ENCODE measurements around the gene MEDAG.
"Not testable (repeated sequence)": the region's sequence is repeated elsewhere in the genome, so short reads cannot be mapped to it uniquely, and the experiment has no call there.

MEDAG gene

DNA sequence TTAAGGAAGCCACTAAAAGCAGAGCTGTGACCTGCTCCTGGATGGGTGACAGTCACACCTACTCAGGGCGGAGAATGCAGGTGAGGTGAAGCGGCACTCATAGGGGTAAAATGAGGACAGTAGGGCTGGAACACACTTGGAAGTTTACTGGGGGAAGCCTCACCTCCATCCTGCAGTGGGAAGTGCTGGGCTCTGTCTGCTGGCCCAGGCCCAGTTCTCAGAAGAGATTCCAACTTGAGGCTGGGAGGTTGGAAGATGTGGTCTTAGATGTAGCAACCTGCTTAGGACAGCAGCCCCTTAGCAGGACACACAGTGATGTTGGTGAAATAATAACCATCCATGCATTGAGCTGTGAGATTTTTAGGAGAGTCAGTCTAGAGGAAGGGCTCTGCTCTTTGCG lies 4.6 kb downstream of the MEDAG start:
- no peak for DNase-seq

DNA sequence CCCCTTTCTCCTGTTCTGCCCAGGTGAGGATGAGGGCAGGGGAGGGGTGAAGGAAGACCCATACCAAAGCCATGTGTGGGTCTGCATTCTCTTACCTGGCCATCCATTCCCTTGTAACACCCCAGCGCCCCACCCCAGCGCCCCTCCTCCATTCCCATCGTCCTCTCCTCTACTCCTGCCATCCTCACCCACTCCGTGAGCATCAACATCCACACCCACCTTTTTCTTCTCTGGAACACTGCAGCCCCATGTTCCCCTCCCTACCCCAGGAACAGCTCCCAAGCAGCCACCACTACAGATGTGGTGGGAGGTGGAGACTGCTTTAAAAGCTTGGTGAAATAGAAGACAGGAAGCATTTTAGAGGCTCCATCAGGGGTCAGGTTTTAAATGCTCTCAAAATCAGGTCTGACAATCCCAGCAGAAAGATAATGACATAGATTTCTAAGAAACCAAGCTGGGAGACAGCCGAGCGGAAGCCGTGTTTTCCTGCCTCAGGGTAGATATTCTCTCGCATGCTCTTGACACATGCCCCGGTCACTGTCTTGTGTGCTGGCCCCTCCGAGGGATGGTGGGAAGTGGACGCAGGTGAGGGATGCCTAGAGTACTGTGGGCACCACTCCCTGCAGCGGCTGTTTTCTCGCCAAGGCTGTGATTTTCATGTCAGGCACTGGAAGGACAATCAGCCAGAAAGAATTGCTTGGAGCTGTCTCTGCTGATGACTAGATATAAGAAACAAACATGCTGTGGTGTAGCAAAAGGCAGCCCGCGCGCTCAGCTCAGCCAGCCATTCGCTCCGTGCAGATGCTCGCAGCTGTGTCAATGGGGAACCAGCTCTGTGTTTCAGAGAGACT lies 9.8 kb downstream of the MEDAG start:
- DNase-seq, result no peak

DNA sequence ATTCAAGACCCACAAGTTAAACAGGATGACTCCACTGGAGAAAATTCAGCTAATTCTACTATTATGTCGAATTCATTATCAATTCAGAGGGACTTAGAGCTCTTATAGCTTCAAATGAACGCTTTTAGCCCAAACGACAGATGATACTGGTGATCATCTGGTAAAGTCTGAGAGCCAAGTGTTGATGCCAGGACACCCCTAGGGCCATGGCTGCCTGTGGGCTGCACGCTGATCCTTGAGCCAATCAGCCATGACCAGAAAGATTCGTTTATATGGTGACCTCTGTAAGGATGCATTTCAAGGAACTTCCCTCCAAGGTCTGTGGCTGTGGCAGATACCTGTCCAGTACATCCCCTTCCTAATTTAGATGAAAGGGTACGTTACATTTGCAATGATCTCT lies 10.9 kb downstream of the MEDAG start:
- DNase-seq, result no peak

DNA sequence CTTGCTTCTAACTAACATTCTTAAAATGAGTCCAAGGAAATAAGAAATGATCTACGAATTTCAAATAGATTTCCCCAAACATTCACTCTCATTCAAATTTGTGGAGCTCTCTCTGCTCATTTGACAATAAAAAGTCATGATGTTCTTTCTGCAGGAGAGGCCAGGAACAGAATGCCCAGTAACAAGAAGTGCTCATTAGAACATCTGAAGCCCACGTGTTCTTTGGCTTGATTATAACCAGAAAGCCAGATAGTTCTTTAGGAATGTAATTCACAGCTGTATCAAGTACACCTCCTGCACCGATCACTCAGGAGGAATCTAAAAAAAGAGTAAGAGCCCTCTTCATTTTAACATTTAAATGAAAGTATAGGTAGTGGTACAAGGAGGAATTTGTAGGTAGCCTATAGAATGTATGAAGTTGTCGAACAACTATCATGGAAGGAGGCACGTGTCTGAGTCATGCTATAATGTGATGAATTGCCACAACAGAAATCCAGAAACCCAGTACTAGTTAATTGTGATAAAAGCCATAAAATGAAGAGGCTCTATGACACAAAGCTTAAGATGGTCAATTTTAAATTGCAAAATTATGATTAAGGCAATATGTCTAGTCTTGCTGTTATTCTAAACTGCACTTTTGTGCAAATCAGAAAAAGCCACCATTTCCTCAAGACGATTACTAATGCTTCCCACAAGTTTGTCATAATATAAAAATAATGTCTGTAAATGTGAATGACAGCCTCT lies 12.8 kb downstream of the MEDAG start:
- no peak for DNase-seq

DNA sequence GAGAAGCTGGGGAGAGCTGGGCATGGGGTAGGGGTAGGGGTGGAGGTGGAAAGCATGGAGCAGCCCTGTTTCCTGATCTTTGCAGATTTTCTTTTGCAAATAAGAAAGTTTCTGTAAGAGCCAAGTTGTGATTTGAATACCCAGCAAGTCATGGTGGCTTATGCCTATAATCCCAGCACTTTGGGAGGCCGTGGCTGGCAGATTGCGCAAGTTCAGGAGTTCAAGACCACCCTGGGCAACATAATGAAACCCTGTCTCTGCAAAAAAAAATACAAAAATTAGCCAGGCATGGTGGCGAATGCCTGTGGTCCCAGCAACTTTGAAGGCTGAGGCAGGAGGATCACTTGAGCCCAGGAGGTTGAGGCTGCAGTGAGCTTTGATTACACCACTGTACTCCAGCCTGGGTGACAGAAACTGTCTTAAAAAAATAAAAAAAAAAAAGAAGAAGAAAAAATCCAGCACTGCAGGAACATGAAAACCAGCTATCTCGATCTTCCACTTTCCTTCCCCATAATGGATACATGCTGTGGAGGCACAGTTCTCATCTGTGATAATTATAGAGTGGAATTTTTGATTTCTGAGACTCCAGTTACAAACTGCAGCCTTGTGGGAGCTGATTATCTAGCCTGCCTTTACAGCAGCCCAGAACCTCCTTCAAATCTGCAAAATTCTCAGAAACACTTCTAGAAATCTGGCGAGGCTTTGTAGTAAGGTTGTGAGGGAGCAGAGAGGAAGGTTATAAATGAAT lies 14.3 kb downstream of the MEDAG start:
- no peak for DNase-seq

DNA sequence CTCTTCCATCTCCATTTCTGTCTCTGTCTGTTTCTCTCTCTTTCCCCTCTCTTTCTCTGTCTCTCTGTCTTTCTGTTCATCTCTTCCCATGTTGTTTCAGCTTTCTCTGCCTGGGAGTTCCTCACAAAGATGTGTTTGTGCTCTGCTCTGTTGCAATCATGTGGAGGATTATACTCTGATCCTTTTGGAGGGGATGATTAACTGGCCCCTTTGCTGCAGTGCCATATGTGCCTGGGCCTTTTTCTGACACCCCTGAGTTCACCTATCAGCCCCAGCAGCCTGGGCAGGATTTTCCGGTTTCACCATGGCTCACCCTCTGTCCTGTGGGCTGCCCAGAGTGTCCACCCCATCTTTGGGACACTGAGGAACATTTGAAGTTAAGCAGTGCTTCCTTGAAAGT lies 17.3 kb downstream of the MEDAG start:
- DNase-seq, result no peak

DNA sequence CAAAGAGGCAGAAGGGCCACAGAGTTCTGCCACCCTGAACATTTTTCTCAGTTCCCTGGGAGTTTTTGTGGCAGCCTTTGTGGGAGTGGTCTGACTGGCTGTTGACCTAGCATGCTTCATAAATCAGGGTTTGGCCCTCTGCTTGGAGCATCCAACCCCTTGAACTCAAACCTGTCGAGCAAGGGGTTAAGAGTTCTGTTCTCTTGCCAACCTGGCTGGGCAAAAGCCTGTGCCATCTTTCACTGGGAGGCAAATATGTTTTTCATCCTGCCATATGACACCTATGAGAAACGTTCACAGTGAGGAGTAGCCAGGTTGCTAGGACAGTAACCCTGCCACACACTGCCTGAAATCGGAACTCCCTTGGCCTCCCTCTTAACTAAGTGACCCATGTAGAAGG lies 18.6 kb downstream of the MEDAG start:
- no peak for DNase-seq

DNA sequence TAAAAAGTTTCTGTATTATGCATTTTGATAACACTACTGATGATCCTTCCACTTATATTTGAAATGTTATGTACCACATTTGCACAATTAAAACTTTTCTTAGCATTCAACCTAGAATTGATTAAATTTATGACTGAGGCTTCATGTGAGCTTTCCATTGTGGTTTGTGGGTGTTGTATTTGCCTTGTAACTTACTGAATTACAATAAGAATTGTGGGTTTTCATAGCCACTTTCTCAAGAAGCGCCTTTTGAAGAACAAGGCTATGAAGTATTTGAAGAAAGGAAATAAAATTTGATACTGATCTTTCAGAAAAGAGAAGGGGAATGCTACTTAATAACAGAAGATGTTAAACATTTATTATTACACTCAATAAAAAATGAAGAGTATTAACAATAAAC lies 19.4 kb downstream of the MEDAG start:
- DNase-seq, result no peak

DNA sequence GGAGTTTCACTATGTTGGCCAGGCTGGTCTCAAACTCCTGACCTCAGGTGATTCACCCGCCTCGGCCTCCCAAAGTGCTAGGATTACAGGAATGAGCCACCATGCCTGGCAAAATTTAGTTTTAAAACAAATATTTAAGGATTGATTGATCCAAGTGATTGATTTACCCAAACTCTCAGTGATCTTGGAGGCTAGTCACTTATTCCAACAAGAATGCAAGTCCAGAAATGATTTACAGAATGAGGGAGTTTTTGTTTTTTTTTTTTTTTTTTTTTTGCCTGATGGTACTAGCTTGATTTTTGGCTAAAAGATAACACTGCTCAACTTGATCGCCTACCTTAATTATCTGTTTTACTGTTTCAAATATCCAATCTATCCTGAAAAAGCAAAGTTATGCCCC lies 20.7 kb downstream of the MEDAG start:
- DNase-seq, result no peak

DNA sequence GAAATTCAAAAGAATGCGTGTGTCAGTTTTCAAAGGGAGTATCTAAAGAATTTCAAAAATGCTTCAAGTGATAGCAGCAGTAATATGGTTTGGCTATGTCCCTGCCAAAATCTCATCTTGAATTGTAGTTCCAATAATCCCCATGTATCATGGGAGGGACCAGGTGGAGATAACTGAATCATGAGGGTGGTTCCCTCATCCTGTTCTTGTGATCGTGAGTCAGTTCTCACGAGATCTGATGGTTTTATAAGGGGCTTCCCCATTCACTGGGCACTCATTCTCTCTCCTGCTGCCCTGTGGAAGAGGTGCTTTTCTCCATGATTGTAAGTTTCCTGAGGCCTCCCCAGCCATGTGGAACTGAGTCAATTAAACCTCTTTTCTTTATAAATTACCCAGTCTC lies 21.1 kb downstream of the MEDAG start:
- DNase-seq, result not testable (repeated sequence)

DNA sequence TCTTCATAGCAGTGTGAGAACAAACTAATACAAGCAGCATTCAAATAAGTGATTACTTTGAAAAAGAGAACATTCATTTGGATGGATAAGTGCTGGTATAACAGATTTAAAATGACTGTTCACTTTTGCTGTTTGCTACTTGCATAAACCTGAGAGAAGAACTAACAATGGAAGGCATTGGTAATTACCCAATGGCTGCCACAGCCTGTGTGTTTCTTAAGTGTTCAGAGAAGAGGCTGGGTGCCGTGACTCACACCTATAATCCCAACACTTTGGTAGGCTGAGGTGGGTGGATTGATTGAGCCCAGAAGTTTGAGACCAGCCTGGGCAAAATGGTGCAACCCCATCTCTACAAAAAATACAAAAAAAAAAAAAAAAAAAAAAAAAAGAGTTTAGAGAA lies 21.5 kb downstream of the MEDAG start:
- DNase-seq, result no peak

DNA sequence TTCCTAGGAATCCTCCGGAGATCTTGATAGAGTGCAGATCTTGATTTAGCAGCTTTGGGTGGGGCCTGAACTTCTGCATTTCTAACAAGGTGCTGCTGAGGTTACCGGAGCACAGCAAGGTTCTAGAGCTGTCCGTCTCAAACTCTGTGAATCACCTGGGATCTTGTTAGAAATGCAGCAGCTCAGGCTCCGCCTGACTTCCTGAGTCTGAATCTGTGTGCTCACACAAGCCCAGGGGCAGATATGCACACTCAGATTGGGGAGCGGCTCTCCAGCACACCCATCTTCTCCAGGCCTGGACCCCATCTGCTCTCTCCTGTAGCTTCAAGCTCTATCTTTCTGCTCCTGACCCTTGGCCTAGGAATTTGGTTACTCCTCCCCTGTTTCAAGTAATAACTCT lies 22.9 kb downstream of the MEDAG start:
- no peak for DNase-seq

DNA sequence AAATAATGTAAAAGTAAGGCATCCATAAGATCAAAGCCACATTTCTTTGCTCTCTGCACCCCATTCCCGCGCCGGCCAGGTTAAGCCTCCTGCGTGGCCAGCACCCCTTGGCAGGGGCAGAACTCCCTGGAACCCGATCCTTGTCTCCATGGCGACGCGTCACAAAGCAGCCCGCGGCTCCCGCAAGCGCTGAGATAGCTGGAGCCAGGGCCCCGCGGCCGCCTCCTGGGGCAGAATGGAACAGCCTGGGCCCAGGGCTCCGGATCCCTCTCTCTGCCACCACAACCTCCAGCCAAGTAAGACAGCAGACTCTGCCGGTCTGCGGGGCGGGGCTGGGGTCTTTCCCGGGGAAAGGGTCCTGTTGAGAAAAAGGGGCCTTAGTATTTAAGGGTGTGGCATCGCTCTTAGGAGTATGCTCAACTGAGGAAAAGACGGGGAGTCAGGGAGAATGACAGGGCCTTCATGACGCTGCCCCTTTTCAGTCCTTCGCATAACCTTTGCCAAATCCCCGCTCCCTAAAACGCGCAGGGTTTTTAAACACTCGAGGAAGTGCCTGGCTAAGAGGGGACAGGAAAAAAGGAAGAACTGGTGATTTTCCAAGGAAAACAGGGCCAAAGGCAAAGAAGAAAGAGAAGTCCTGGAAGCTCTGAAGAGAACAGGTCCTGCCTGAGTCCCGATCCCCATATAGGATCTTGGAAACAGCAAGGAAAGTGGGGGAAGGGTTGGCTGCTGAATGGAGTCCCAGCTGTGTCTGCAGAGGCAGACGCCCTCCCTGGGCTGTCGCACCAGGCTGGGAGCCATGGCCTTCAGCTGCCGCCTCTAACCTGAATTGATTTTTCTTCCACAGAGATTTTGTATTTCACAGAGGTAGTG lies 26.6 kb downstream of the MEDAG start, which contains the start of gene TEX26:
Gene TEX26, plus strand, starts transcription at position 176 of the 873 bp plus-strand sequence. Its CDS starts 60 bp downstream, at position 236.
- DNase-seq, result no peak

DNA sequence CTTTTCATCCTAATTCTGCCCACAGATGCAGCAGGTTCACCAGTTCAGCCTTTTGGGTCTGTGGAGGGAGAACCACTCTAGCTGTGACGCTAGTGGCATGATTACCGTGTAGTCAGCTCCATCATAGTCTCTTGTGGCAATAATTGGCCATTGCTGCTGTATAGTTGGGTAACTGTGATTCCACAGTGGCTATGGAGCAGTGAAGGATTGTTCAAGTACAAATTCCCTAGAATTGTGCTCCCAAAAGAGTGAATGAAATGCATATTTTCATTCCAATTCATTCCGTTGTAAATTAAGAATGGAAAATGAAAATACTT lies 27.2 kb downstream of the MEDAG start:
- no peak for DNase-seq

DNA sequence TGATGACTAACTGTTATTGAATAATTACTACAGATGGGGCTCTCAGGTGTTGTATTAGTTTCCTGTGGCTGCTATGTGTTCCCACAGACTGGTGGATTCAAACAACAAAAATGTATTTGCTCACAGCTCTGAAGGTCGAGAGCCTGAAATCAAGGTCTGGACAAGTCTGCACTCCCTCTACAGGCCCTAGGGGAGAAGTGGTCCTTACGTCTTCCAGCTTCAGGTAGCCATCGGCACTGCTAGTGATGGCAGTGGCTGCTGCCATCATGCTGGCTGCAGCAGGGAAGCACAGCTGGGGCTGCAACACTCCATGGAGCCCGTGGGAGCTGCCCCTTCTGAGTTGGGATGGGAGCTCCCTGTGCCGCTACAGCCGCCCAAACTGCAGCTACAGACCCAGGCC lies 28.3 kb downstream of the MEDAG start:
- no peak for DNase-seq

DNA sequence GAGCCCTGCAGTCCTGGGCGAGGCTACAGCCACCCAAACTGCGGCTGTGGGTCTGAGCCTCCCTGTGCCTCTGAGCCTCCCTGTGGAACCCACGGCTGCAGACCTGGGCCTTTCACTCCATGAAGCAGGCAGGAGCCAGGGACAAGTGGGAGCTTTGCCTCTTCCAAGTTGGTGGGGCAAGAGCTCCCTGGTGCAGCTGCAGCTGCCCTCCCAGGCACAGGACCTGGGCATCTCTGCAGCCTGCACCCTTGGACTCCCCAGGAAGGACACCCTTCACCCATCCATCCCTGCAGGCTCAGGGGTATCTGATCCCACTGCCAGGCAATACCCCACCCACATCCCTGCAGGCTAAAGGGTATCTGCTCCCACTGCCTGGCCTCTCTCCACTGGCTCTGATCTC lies 28.7 kb downstream of the MEDAG start:
- DNase-seq, result no peak

DNA sequence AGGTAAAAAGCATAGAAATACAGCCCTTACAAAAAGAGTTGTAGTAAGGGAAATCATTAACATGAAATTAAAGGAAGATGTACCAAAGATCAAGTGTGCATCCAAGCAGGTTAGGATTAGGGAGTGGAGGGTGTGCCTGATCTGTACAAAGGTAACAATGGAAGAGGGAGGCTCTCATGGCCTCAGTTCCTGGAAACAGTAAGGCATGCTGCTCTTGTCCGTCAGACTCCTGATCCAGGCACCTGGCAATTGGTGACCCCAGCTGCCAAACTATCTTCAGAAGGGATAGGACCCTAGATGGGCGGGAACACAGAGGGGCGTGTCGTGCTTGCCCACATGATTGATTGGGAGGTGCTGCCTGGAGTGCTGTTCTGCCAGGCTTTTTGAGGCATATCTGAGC lies 30.9 kb downstream of the MEDAG start:
- no peak for DNase-seq

DNA sequence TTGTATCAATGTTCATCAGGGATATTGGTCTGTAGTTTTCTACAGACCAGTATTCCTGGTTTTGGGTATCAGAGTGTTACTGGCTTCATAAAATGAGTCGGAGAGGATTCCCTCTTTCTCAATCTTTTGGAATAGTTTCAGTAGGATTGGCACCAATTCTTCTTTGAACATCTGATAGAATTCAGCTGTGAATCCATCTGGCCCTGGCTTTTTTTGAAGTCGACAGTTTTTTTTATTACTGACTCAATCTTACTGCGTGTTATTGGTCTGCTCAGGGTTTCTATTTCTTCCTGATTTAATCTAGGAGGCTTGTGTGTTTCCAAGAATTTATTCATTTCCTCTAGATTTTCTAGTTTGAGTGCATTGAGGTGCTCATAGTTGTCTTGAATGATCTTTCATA lies 37.8 kb downstream of the MEDAG start:
- DNase-seq, result no peak

DNA sequence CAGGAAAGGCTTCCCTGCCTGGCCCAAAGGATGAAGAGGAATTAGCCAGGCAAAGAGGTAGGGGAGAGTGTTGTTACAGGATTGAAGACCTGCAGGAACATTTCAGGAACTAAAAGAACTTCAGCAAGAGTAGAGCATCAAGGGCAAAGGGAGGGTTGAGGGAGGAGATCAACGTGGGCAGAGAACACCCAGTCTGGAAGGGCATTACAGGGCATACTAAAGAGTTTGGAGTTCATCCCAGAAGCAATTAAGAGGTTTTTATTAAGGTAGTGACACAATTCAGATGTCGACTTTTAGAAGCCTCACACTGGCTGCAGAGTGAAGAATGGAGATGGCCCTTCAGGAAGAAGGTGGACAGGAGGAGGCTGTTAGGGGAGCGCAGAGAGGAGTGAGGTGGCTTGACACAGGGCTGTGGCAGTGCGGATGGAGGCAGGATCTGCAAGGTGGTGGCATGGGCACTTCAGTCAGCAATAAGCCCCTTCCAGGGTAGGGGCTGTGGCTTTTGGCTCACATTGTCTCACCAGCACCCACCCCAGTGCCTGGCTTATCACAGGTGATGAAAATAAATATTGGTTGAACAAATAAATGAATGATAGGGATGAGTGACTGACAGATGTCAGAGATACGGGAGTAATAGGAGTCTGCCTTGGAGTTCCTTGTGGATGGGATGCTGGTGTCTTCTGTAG lies 51.3 kb downstream of the MEDAG start:
- no peak for DNase-seq

DNA sequence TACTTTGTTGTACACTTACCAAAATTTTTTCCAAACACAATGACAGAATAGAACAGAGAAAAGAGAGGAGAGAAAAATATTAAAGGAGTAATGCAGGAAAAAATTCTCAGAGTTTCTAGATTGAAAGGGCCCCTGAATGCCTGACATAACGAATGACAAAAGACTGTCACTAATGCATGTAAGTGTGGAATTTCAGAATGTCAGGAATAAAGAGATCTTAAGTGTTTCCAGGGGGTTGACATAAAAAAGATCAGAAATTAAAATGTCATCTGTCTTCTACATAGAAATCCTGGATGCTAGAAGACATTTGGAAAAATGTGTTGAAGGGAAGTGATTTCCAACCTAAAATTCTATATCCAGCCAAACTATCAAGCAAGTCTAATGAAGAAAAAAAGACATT lies 53.6 kb downstream of the MEDAG start:
- DNase-seq, result no peak

DNA sequence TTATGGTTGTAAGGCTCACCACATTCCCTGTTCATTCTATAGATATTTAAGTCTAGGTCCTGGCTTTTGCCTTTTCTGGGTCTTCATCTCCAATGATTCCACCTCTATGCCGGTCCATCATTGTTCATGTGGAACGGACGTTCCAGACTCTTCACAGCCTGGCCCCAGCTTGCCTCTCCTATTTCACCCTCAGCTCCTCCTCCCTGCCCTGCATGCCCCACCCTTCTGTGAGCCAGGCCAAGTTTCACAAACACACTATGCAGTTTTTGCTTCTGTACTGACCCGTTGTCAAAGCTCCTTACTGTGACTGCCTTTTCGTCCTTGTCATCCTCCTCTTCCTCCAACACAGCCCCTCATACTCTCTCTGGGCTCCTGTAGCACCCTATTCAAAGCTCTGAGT lies 57.7 kb downstream of the MEDAG start:
- DNase-seq, result no peak

DNA sequence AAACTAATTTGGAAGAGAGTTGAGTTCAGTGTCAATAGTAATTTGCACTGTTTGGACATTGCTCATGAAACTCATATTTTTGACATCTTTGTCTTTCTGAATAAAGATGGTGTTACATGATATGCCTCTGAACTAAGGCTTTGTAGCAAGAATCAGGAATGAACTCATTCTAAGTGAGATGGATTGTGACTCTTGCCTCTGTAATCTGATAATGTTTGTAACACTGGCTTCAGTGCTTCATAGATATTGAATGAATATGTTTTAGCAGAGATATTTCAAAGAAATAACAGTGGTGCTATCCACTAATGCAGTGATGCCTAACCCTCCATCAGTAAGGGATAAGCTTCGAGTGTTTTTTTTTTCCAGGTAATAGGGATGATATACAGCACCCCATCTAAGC lies 59.3 kb downstream of the MEDAG start:
- DNase-seq, result no peak

All from activated T-cell treated with anti-CD3 and anti-CD28 coated beads, Interleukin-2, amount 50 U/mL, for 48 hours (primary cell).